ENCODE measurements around the gene NAPSA. TPM values are rescaled to one million over a fixed set of nuclear protein-coding genes. Genes with fewer than 3 reads are reported as not detected.
A peak's percentile ranks its signal among the peaks of the same experiment; 100 is the strongest.

Gene NAPSA
- total and polyA plus RNA-seq, 10 of the 15 experiments (the other 5 are each of a cell fraction or from before 2014, with no cell fraction given): 6.7 to 45.4 (median 17.1) TPM

GRCh38 chr19:50341091-50341564 is 24.3 kb downstream of the NAPSA start:
- Histone ChIP-seq H3K4me3 (peak overlapping the region; percentile 90), H3K4me1 (ENCODE audit: control insufficient read depth, insufficient read depth, low read length) (peaks cover 20% of the 10 kb centered on the region), H3K9ac (ENCODE audit: control insufficient read depth, insufficient read depth, low read length) (no peak overlapping the region), H3K36me3 (ENCODE audit: control insufficient read depth in 2 of 2, insufficient read depth in 2 of 2, low read length in 1 of 2) (peaks cover 7 to 14% of the 10 kb centered on the region in 2 experiments), H4K20me1 (ENCODE audit: control insufficient read depth, insufficient read depth) (no peaks in the 10 kb centered on the region), H3K9me3 (replicated peaks; ENCODE audit: control insufficient read depth, insufficient read depth, low read length) (peaks cover 14% of the 10 kb centered on the region), H3K27ac (ENCODE audit: control insufficient read depth, insufficient read depth) (peak overlapping the region; percentile 95), H3K79me2 (ENCODE audit: control insufficient read depth, insufficient read depth, low read length) (peaks cover 49% of the 10 kb centered on the region), H3K27me3 (replicated peaks in 1 of 2; ENCODE audit: control insufficient read depth in 2 of 2, insufficient read depth in 2 of 2, low read length in 1 of 2) (no peaks in the 10 kb centered on the region), H2AFZ (ENCODE audit: control insufficient read depth, low read depth, low read length) (no peak overlapping the region), H3K4me2 (ENCODE audit: control insufficient read depth, insufficient read depth) (peak overlapping the region; percentile 86)
- ChIA-PET CTCF (interaction anchor here (0.6 to 5.5 kb wide), 9 partner anchors 8 to 119 kb away, joined by 3 to 29 read pairs (median 5); partner anchors contain the start of gene KCNC3), RAD21 (ENCODE audit: unreplicated experiment) (interaction anchor here (0.5 to 5.9 kb wide), 13 partner anchors 8 to 119 kb away, joined by 3 to 36 read pairs (median 3); partner anchors contain the start of genes KCNC3 and SPIB), POLR2A (interaction anchor here (0.5 to 5.8 kb wide), 7 partner anchors 8 to 166 kb away, joined by 3 to 38 read pairs (median 6); partner anchors contain the start of genes KCNC3, POLD1 and SPIB), SMC1A (ENCODE audit: uncharacterized antibody, unreplicated experiment) (interaction anchor here (1.1 to 2.6 kb wide), 9 partner anchors 9 to 168 kb away, joined by 3 to 20 read pairs (median 8); partner anchors contain the start of gene KCNC3)
- peak; percentile 96 for DNase-seq (ENCODE audit: low read depth, low spot score)
- 0% methylated on average over 3 of the region's 3 CpGs for WGBS (ENCODE audit: insufficient coverage, insufficient replicate concordance, low lambda C conversion rate, missing lambda C conversion rate)
- intact Hi-C loops (cut with micrococcal nuclease; ENCODE audit: unreplicated experiment): no loop called here
- peak; percentile 78 for ATAC-seq
- FAIRE-seq: peak; percentile 77
- BruUV-seq (replicated peaks): no TSS peak
- in situ Hi-C loops (cut with MboI): loop anchor here (25.0 kb wide), 1 partner anchor 1021 kb away; the partner anchor contains the start of genes CLDND2, ETFB and NKG7
- no peak for TF ChIP-seq RFX5 (IDR thresholded peaks at IDR 0.05; ENCODE audit: low read depth, low read length)
- TF ChIP-seq CBX5 (IDR thresholded peaks at IDR 0.05; ENCODE audit: low read depth): no peak
- TF ChIP-seq, protein P1, sequence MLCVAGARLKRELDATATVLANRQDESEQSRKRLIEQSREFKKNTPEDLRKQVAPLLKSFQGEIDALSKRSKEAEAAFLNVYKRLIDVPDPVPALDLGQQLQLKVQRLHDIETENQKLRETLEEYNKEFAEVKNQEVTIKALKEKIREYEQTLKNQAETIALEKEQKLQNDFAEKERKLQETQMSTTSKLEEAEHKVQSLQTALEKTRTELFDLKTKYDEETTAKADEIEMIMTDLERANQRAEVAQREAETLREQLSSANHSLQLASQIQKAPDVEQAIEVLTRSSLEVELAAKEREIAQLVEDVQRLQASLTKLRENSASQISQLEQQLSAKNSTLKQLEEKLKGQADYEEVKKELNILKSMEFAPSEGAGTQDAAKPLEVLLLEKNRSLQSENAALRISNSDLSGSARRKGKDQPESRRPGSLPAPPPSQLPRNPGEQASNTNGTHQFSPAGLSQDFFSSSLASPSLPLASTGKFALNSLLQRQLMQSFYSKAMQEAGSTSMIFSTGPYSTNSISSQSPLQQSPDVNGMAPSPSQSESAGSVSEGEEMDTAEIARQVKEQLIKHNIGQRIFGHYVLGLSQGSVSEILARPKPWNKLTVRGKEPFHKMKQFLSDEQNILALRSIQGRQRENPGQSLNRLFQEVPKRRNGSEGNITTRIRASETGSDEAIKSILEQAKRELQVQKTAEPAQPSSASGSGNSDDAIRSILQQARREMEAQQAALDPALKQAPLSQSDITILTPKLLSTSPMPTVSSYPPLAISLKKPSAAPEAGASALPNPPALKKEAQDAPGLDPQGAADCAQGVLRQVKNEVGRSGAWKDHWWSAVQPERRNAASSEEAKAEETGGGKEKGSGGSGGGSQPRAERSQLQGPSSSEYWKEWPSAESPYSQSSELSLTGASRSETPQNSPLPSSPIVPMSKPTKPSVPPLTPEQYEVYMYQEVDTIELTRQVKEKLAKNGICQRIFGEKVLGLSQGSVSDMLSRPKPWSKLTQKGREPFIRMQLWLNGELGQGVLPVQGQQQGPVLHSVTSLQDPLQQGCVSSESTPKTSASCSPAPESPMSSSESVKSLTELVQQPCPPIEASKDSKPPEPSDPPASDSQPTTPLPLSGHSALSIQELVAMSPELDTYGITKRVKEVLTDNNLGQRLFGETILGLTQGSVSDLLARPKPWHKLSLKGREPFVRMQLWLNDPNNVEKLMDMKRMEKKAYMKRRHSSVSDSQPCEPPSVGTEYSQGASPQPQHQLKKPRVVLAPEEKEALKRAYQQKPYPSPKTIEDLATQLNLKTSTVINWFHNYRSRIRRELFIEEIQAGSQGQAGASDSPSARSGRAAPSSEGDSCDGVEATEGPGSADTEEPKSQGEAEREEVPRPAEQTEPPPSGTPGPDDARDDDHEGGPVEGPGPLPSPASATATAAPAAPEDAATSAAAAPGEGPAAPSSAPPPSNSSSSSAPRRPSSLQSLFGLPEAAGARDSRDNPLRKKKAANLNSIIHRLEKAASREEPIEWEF (IDR thresholded peaks at IDR 0.05; ENCODE audit: insufficient replicate concordance, low read depth, low read length): no peak
- TF ChIP-seq PML (IDR thresholded peaks at IDR 0.05; ENCODE audit: low read length): peak; percentile 41; the same call in 1 of the 2 replicates
- TF ChIP-seq, protein P2, sequence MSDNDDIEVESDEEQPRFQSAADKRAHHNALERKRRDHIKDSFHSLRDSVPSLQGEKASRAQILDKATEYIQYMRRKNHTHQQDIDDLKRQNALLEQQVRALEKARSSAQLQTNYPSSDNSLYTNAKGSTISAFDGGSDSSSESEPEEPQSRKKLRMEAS (IDR thresholded peaks at IDR 0.05; ENCODE audit: low read depth, low read length): no peak
- peak; percentile 39 to 78; a peak in 3 of 4 replicates for TF ChIP-seq EP300 (IDR thresholded peaks at IDR 0.05; ENCODE audit: borderline replicate concordance in 1 of 2, control insufficient read depth in 1 of 2, low read depth in 2 of 2, low read length in 2 of 2)
- no peak for TF ChIP-seq SIX5 (IDR thresholded peaks at IDR 0.05; ENCODE audit: low read depth, low read length, severe bottlenecking)
- TF ChIP-seq, protein P3, sequence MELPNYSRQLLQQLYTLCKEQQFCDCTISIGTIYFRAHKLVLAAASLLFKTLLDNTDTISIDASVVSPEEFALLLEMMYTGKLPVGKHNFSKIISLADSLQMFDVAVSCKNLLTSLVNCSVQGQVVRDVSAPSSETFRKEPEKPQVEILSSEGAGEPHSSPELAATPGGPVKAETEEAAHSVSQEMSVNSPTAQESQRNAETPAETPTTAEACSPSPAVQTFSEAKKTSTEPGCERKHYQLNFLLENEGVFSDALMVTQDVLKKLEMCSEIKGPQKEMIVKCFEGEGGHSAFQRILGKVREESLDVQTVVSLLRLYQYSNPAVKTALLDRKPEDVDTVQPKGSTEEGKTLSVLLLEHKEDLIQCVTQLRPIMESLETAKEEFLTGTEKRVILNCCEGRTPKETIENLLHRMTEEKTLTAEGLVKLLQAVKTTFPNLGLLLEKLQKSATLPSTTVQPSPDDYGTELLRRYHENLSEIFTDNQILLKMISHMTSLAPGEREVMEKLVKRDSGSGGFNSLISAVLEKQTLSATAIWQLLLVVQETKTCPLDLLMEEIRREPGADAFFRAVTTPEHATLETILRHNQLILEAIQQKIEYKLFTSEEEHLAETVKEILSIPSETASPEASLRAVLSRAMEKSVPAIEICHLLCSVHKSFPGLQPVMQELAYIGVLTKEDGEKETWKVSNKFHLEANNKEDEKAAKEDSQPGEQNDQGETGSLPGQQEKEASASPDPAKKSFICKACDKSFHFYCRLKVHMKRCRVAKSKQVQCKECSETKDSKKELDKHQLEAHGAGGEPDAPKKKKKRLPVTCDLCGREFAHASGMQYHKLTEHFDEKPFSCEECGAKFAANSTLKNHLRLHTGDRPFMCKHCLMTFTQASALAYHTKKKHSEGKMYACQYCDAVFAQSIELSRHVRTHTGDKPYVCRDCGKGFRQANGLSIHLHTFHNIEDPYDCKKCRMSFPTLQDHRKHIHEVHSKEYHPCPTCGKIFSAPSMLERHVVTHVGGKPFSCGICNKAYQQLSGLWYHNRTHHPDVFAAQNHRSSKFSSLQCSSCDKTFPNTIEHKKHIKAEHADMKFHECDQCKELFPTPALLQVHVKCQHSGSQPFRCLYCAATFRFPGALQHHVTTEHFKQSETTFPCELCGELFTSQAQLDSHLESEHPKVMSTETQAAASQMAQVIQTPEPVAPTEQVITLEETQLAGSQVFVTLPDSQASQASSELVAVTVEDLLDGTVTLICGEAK (IDR thresholded peaks at IDR 0.05; ENCODE audit: borderline replicate concordance): peak; percentile 88; the same call in 1 of the 2 replicates
- peak; percentile 26; the same call in 1 of the 2 replicates for TF ChIP-seq NR2C1 (IDR thresholded peaks at IDR 0.05)
- TF ChIP-seq POU2F2 (IDR thresholded peaks at IDR 0.05; ENCODE audit: borderline replicate concordance, low read depth, low read length): peak; percentile 86; the same call in 2 of the 3 replicates
- no peak; the same call in 1 of the 2 replicates for TF ChIP-seq TCF7 (IDR thresholded peaks at IDR 0.05; ENCODE audit: borderline replicate concordance)
- peak; percentile 36; the same call in 1 of the 2 replicates for TF ChIP-seq TAF1 (IDR thresholded peaks at IDR 0.05; ENCODE audit: borderline replicate concordance, low read depth, low read length)

All from GM12878 (cell line).